Measurements from ENCODE around the gene NTN1. TPM values are rescaled to one million over a fixed set of nuclear protein-coding genes. Genes with fewer than 3 reads are reported as not detected.

NTN1 gene
- total RNA-seq, 1 experiment from 2014 or later, result 1.2 TPM

DNA sequence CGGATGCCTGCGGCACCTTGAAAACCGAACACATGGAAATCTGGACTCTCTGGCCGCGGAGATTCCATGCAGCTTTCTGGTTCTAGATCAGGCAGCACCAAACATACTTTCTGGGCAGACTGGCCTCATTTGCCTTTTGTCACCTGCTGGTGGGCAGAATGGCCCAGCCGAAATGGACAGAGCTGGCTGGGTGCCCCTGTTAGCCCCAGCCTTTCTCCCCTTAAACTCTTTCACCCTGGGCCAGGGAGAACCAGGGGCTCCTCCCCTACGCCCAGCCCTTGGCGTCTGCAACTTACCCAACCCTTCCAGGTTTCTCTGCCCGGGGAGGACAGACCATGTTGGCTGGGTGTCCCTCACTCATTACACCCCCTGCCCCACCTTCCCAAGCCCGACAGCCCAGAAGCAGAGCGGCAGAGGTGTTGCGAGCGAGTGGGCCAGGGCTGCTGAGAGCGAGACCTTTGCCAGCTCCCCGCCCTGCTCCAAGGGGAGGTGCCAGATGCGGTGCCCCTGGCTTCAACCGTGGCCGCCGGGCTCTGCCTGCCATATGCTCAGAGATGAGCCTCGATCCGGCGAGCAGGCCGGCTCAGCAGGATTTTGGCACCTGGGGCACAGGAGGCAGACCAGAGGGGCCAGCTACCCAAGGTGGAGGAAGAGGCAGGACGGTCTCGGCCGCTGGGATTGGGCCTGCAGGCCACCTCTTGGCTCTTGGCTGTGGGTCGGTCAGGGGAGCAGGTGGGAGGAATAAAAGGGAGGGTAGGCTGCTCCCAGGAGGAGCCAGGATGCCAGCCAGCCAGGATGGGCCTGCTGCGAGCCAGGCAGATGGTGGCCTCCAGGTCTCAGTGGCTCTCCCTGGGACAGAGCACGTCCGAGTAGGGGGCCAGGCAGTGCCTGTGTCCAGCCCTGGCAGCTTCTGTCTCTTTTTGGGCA is 191.3 kb downstream of the NTN1 start:
- no peaks in the 10 kb centered on the region for H4K20me1 ChIP-seq (ENCODE audit: control insufficient read depth, insufficient read depth, insufficient read length)
- no peak overlapping the region for H3K56ac ChIP-seq (ENCODE audit: insufficient read length, low read depth, low read length)
- Mint-ChIP-seq H3K27ac (no peak overlapping the region), H3K36me3 (ENCODE audit: insufficient read depth in 1 of 3, low read depth in 3 of 3) (peaks cover 1 to 16% (median 14%) of the 10 kb centered on the region in 3 experiments; a peak in 6 of 7 replicates), H3K4me3 (no peak overlapping the region), H3K4me1 (peaks cover 8 to 12% of the 10 kb centered on the region in 2 experiments), H3K9me3 (peaks cover 15 to 17% of the 10 kb centered on the region in 2 experiments), H3K27me3 (ENCODE audit: low read depth) (peaks cover 7% of the 10 kb centered on the region)
- H3K9ac ChIP-seq (ENCODE audit: extremely low read depth, insufficient read length, low read length), result no peak overlapping the region
- DNase-seq, result peak; percentile 31
- no peak overlapping the region for H3K27ac ChIP-seq (ENCODE audit: insufficient read length, low read depth, low read length)
- H2AFZ ChIP-seq (ENCODE audit: low read length), result no peak overlapping the region
- no peak overlapping the region for H4K91ac ChIP-seq (ENCODE audit: insufficient read length, low read depth, low read length)
- H3K4me2 ChIP-seq (ENCODE audit: insufficient read depth, insufficient read length, low read length), result no peak overlapping the region
- H2BK20ac ChIP-seq (ENCODE audit: low read depth, low read length, poor library complexity, severe bottlenecking), result no peak overlapping the region
- no peak overlapping the region for H3T11ph ChIP-seq (ENCODE audit: low read length)
- H4K8ac ChIP-seq (replicated peaks; ENCODE audit: insufficient read length, low read depth, low read length), result no peak overlapping the region
- H2AK5ac ChIP-seq (ENCODE audit: insufficient read length, low read length), result no peak overlapping the region
- no peak overlapping the region for H3K18ac ChIP-seq (ENCODE audit: insufficient read length, low read depth, low read length)
- TF ChIP-seq, protein P1, sequence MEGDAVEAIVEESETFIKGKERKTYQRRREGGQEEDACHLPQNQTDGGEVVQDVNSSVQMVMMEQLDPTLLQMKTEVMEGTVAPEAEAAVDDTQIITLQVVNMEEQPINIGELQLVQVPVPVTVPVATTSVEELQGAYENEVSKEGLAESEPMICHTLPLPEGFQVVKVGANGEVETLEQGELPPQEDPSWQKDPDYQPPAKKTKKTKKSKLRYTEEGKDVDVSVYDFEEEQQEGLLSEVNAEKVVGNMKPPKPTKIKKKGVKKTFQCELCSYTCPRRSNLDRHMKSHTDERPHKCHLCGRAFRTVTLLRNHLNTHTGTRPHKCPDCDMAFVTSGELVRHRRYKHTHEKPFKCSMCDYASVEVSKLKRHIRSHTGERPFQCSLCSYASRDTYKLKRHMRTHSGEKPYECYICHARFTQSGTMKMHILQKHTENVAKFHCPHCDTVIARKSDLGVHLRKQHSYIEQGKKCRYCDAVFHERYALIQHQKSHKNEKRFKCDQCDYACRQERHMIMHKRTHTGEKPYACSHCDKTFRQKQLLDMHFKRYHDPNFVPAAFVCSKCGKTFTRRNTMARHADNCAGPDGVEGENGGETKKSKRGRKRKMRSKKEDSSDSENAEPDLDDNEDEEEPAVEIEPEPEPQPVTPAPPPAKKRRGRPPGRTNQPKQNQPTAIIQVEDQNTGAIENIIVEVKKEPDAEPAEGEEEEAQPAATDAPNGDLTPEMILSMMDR (conservative IDR thresholded peaks at IDR 0.05), result no peak
- no peaks in the 10 kb centered on the region for H3K79me2 ChIP-seq (ENCODE audit: insufficient read depth, low read length)
- H3K9me3 ChIP-seq (ENCODE audit: control insufficient read depth, low read depth, low read length), result no peaks in the 10 kb centered on the region
- no peak overlapping the region for H3K23ac ChIP-seq (ENCODE audit: insufficient read length, low read depth, low read length)
- H2BK12ac ChIP-seq (ENCODE audit: insufficient read length, low read depth, low read length), result no peak overlapping the region
- no peaks in the 10 kb centered on the region for H3K27me3 ChIP-seq (ENCODE audit: insufficient read depth, low read length)
- WGBS (ENCODE audit: extremely low coverage, insufficient read length, low lambda C conversion rate), result no CpG with 5 or more reads among the region's 30 CpGs
- no peaks in the 10 kb centered on the region for H3K23me2 ChIP-seq (ENCODE audit: insufficient read length, low read depth, low read length, poor library complexity, severe bottlenecking)
- H3K14ac ChIP-seq (ENCODE audit: insufficient read depth, low read length), result peak overlapping the region; percentile 28; the same call in 1 of the 2 replicates
- H3K79me1 ChIP-seq (ENCODE audit: insufficient read depth, low read depth, low read length, poor library complexity, severe bottlenecking), result no peaks in the 10 kb centered on the region
- no peaks in the 10 kb centered on the region for H3K4me1 ChIP-seq (ENCODE audit: insufficient read depth, low read length)
- H2BK5ac ChIP-seq (ENCODE audit: insufficient read length, low read length), result no peak overlapping the region
- H4K5ac ChIP-seq (ENCODE audit: insufficient read length, low read depth, low read length), result no peak overlapping the region
- no peak overlapping the region for H2BK15ac ChIP-seq (ENCODE audit: low read depth, low read length)
- no peak overlapping the region for H2BK120ac ChIP-seq (ENCODE audit: low read depth, low read length, poor library complexity, severe bottlenecking)
- H3K4ac ChIP-seq (ENCODE audit: low read depth, low read length), result no peak overlapping the region
